Fibroblast of pulmonary artery (primary cell): Measurements from ENCODE around the gene SMURF1.
A peak's percentile ranks its signal among the peaks of the same experiment; 100 is the strongest.

ENCODE experiments used
- DNase-seq: peaks from one replicate; pipeline ENCODE4 v3.0.0-alpha.2; 2010; ENCODE audit warnings: low read depth
- H3K4me3 ChIP-seq: replicated peaks from 2 replicates; pipeline ENCODE4 v1.5.1; 2011; ENCODE audit warnings: low read depth, mild to moderate bottlenecking, control low read depth, low read length, moderate library complexity
- CTCF ChIP-seq: IDR thresholded peaks from 2 replicates; pipeline ENCODE4 v1.5.1; 2011; ENCODE audit warnings: mild to moderate bottlenecking, control low read depth, low read length, inconsistent platforms; ENCODE audit errors: missing control alignments

The SMURF1 gene

GRCh38 chr7:99180067-99180650, 36.3 kb upstream of the SMURF1 start:
- no peak for TF ChIP-seq CTCF
- no peak for DNase-seq
- H3K4me3 ChIP-seq, result no peak overlapping the region

GRCh38 chr7:99177165-99177564, 33.3 kb upstream of the SMURF1 start:
- TF ChIP-seq CTCF, result no peak
- H3K4me3 ChIP-seq, result no peak overlapping the region
- DNase-seq, result no peak

- DNase-seq, result no peak
- TF ChIP-seq CTCF, result no peak
- no peak overlapping the region for H3K4me3 ChIP-seq
These were observed 29.9 kb upstream of the SMURF1 start for GRCh38 chr7:99173787-99174186.

GRCh38 chr7:99171731-99172130, 27.8 kb upstream of the SMURF1 start:
- peak; percentile 3 for DNase-seq
- TF ChIP-seq CTCF, result no peak
- no peak overlapping the region for H3K4me3 ChIP-seq

GRCh38 chr7:99170730-99171074, 26.8 kb upstream of the SMURF1 start:
- DNase-seq, result no peak
- no peak overlapping the region for H3K4me3 ChIP-seq
- TF ChIP-seq CTCF, result no peak

- no peak for TF ChIP-seq CTCF
- no peak overlapping the region for H3K4me3 ChIP-seq
- no peak for DNase-seq
These were observed 26.3 kb upstream of the SMURF1 start for GRCh38 chr7:99170065-99170729.

- no peak for DNase-seq
- H3K4me3 ChIP-seq, result no peak overlapping the region
- TF ChIP-seq CTCF, result no peak
These were observed 23.2 kb upstream of the SMURF1 start for GRCh38 chr7:99167072-99167471.
